Muscle layer of colon (tissue), 2 donors: ENCODE data around the gene IRF2.

Experiments
- H3K27ac ChIP-seq: one replicate; pipeline ENCODE4 v1.7.0; 2013; ENCODE audit warnings: low read depth, mild to moderate bottlenecking, low read length, moderate library complexity
- H3K27me3 ChIP-seq, 2 donors: one replicate each; pipeline ENCODE4 v1.7.0; 2013; ENCODE audit warnings: low read length in 2 of 2, mild to moderate bottlenecking in 2 of 2; ENCODE audit not compliant: insufficient read depth in 2 of 2, control insufficient read depth in 1 of 2
- H3K36me3 ChIP-seq: one replicate; pipeline ENCODE4 v1.7.0; 2013; ENCODE audit warnings: mild to moderate bottlenecking, low read length; ENCODE audit not compliant: insufficient read depth
- H3K4me1 ChIP-seq: one replicate; pipeline ENCODE4 v1.7.0; 2013; ENCODE audit warnings: mild to moderate bottlenecking, low read length; ENCODE audit not compliant: insufficient read depth
- H3K4me3 ChIP-seq, 2 donors: one replicate each; pipeline ENCODE4 v1.7.0; 2013; ENCODE audit warnings: low read length in 2 of 2, low read depth in 1 of 2, mild to moderate bottlenecking in 1 of 2, moderate library complexity in 1 of 2
- H3K9ac ChIP-seq: one replicate; pipeline ENCODE4 v1.7.0; 2013; ENCODE audit warnings: low read length
- H3K9me3 ChIP-seq: one replicate; pipeline ENCODE4 v1.7.0; 2013; ENCODE audit warnings: mild to moderate bottlenecking, low read length
- donor health status: abdominal sarcoma.
- donor health status: Adenocarcinoma of cecum.

IRF2 gene

GRCh38 chr4:184389978-184390900 lies 84.1 kb downstream of the IRF2 start:
- H3K27me3 ChIP-seq: no peaks in the 10 kb centered on the region
- H3K4me1 ChIP-seq: peaks cover 5% of the 10 kb centered on the region
- H3K9me3 ChIP-seq: no peaks in the 10 kb centered on the region
- H3K27ac ChIP-seq: no peak overlapping the region
- H3K4me3 ChIP-seq: no peak overlapping the region
- no peak overlapping the region for H3K9ac ChIP-seq
- peaks cover 63% of the 10 kb centered on the region for H3K36me3 ChIP-seq

DNA sequence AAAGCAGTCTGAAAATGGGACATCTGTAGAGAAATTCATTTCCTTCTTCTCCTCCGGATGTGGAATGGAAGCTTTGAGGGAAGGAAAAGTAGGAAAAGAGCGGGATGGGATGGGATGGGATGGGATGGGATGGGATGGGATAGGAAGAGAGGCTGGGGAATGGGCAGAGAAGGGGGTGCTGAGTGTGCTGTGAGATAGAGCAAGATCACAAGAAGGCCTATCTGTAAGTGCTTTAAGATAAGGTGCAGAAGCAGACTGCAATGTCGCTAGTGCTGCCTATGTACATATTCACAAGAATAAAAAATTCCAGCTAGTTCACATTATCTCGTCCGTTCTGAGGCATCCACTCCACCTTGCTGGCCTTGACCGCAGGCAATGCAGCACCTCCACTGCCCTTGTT lies 86.2 kb downstream of the IRF2 start:
- Histone ChIP-seq H3K9me3 (no peaks in the 10 kb centered on the region), H3K4me1 (peaks cover 24% of the 10 kb centered on the region), H3K27ac (no peak overlapping the region), H3K27me3 (no peaks in the 10 kb centered on the region), H3K4me3 (no peak overlapping the region), H3K36me3 (peaks cover 52% of the 10 kb centered on the region), H3K9ac (no peak overlapping the region)

- Histone ChIP-seq H3K9ac (no peak overlapping the region), H3K4me1 (peaks cover 28% of the 10 kb centered on the region)
These were observed 87.0 kb downstream of the IRF2 start for GRCh38 chr4:184387351-184387750.

DNA sequence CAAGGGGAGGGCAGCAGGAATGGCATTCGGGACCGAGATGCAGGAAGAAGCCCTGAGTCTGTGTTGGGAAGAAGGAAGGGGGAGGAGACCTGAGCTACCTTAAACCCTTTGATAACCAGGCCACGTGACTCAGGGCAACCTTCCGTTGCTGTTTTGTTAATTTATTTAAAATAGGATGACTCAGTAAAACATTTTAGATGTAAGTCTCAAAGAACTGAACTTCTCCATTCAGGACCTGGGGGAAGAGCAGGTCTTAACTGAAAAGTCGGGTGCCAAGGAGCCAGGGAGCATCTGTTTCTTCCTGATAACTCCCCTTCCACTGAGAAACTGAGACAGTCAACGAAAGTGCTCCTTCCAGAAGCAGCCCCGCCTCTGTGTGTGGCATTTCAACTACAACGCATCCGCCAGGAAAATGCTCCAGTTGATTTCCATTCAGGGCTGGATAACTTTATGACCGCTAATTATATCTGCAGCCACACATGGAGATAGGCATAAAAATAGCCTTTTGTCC lies 88.0 kb downstream of the IRF2 start:
- H3K9me3 ChIP-seq: no peaks in the 10 kb centered on the region
- H3K27ac ChIP-seq: no peak overlapping the region
- H3K27me3 ChIP-seq: no peaks in the 10 kb centered on the region
- peaks cover 28% of the 10 kb centered on the region for H3K4me1 ChIP-seq
- H3K4me3 ChIP-seq: no peak overlapping the region
- H3K36me3 ChIP-seq: peaks cover 42% of the 10 kb centered on the region
- no peak overlapping the region for H3K9ac ChIP-seq

More at GRCh38 chr4:184387351-184387750, 87.0 kb downstream of the IRF2 start:
- Histone ChIP-seq H3K27ac (no peak overlapping the region), H3K36me3 (peaks cover 46% of the 10 kb centered on the region), H3K27me3 (no peaks in the 10 kb centered on the region), H3K9me3 (no peaks in the 10 kb centered on the region), H3K4me3 (no peak overlapping the region)

GRCh38 chr4:184385705-184386141 lies 88.6 kb downstream of the IRF2 start:
- Histone ChIP-seq H3K9ac (no peak overlapping the region), H3K27ac (no peak overlapping the region), H3K36me3 (peaks cover 36% of the 10 kb centered on the region), H3K4me1 (peaks cover 28% of the 10 kb centered on the region), H3K4me3 (no peak overlapping the region), H3K27me3 (no peaks in the 10 kb centered on the region), H3K9me3 (no peaks in the 10 kb centered on the region)

DNA sequence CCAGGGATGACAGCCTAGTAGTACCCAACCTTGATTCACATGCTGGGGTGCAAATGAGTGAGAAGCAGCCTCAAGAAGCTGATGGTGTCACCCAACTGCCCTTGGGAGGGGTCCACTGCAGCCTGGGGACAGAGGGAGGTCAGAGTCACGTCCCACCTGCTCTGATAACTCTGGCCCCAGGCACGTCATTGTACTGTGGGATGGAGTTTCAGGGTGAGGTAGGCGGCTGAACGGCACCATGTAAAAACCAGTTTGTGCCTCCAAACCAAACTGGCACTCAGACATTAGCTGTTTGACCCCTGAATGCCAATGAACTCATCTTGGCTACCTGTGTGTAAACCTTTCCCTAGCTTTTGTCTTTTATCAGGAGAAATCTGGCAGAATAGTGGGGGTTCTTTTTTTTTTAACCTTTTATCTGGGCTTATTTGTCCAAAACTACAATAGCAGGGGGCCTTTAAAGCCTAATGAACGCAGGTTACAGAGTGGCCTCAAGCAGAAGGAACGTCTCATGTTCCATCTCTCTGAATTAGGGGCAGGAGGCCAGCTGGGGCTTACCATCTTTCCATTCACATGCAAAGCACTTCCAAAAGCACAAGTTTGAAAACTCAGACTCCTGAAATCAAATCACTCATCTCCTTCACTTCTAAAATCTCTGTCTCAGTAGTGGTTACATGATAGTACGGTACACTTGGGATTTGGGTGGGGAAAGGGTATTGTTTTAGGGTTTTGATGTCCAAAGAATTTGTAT lies 89.4 kb downstream of the IRF2 start:
- Histone ChIP-seq H3K4me3 (no peak overlapping the region), H3K9ac (no peak overlapping the region), H3K27ac (peak overlapping the region; percentile 66), H3K36me3 (peaks cover 28% of the 10 kb centered on the region), H3K9me3 (no peaks in the 10 kb centered on the region), H3K4me1 (peaks cover 28% of the 10 kb centered on the region), H3K27me3 (no peaks in the 10 kb centered on the region)

- peak overlapping the region; percentile 66 for H3K27ac ChIP-seq
- no peak overlapping the region for H3K9ac ChIP-seq
- H3K27me3 ChIP-seq: no peaks in the 10 kb centered on the region
- peaks cover 21% of the 10 kb centered on the region for H3K36me3 ChIP-seq
- peak overlapping the region in 1 of 2 donors; percentile 17 for H3K4me3 ChIP-seq
- no peaks in the 10 kb centered on the region for H3K9me3 ChIP-seq
- peaks cover 28% of the 10 kb centered on the region for H3K4me1 ChIP-seq
These were observed 90.1 kb downstream of the IRF2 start for GRCh38 chr4:184384056-184384809.

DNA sequence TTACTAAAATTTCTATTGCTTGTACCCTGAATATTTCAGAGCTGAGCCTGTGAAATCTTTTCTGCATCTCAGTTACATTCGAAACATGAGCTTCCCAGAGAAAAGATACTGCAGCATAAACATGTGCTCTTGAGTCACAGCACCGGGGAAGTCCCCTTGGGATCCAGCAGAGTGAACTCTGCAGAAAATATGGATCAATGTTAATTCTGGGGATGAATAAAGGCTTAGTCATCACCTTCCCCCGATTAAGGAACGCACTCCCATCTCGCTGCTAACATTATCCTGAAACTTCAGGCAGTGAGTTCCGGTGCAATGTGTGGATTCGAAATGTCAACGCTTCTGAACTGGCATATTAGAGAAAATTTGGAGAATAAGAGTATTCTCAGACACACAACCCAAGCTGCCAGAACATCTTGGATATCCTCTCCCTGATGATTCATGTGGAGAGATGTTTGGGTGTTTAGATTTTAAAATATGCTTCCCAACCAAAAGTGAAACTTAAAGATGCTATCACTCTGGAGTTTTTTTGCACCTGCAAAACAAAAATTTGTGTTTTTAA lies 90.8 kb downstream of the IRF2 start:
- Histone ChIP-seq H3K9ac (no peak overlapping the region), H3K4me1 (peaks cover 28% of the 10 kb centered on the region), H3K9me3 (no peaks in the 10 kb centered on the region), H3K36me3 (peaks cover 14% of the 10 kb centered on the region), H3K27me3 (no peaks in the 10 kb centered on the region), H3K27ac (no peak overlapping the region), H3K4me3 (peak overlapping the region in 1 of 2 donors; percentile 17)

DNA sequence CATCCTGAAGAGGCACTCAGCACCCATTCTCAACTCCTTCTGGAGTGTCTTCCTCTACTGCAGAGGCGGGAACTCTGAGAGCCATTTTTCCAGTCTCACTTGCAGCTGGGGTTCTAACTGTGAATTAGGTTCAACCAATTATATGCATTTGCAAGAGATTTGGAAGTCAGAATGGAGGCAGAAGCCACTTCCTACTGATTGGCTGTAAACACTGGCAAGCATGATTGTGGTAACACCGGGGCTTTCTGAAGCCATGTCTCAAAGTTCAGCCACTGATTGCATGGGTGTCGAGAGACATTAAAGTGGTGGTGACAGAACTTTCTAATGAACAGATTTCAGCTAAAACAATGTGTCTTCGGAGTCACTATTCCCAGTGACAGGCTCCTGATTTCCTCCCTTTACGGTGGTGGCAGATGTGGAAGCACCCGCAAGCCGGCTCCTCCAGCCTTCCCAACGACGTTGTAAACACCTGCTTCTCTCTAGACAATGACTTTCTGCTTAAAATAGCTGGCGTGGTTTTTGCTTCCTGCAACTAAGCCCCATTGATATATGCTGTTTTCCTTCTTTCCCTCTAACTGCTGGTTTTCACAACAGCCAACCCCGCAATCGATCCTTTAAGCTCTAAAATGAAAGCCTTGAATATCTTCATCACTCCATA lies 92.0 kb downstream of the IRF2 start:
- H3K9ac ChIP-seq: no peak overlapping the region

GRCh38 chr4:184380707-184381106 lies 93.6 kb downstream of the IRF2 start:
- Histone ChIP-seq H3K9me3 (no peaks in the 10 kb centered on the region), H3K27me3 (no peaks in the 10 kb centered on the region), H3K27ac (no peak overlapping the region), H3K9ac (no peak overlapping the region), H3K4me1 (peaks cover 25% of the 10 kb centered on the region), H3K36me3 (no peaks in the 10 kb centered on the region), H3K4me3 (no peak overlapping the region)

More for the DNA sequence above, 92.0 kb downstream of the IRF2 start:
- no peak overlapping the region for H3K4me3 ChIP-seq
- H3K9me3 ChIP-seq: no peaks in the 10 kb centered on the region
- peaks cover 28% of the 10 kb centered on the region for H3K4me1 ChIP-seq
- no peak overlapping the region for H3K27ac ChIP-seq
- H3K36me3 ChIP-seq: peaks cover 8% of the 10 kb centered on the region
- H3K27me3 ChIP-seq: no peaks in the 10 kb centered on the region
